H1 (cell line): ENCODE results near the gene NT5C1B.

Source experiments
- CBX5 ChIP-seq: fragments of 300-800, 300-1000 bp; sonication (generic); IDR thresholded peaks from 2 replicates; pipeline ENCODE4 v1.7.1; 2016; ENCODE audit warnings: antibody characterized with exemption, low read length, low read depth
- EGR1 ChIP-seq: IDR thresholded peaks from 2 replicates; pipeline ENCODE4 v1.6.1; 2011; ENCODE audit warnings: low read depth, low read length, borderline replicate concordance
- EZH2 ChIP-seq: fragments of 200-600 bp; sonication (generic); IDR thresholded peaks from 2 replicates; pipeline ENCODE4 v1.7.1; 2012; ENCODE audit warnings: low read depth, mild to moderate bottlenecking, moderate library complexity, low read length, inconsistent platforms; ENCODE audit not compliant: severe bottlenecking
- POLR2AphosphoS5 ChIP-seq: IDR thresholded peaks from 2 replicates; pipeline ENCODE4 v1.6.1; 2011; ENCODE audit warnings: low read depth, low read length
- TF ChIP-seq, protein P1 (sequence below): IDR thresholded peaks from 2 replicates; pipeline ENCODE4 v1.6.1; 2012; ENCODE audit warnings: low read length, inconsistent platforms
- TF ChIP-seq, protein P2 (sequence below): IDR thresholded peaks from 2 replicates; pipeline ENCODE4 v1.6.1; 2012; ENCODE audit warnings: inconsistent platforms

DNA sequence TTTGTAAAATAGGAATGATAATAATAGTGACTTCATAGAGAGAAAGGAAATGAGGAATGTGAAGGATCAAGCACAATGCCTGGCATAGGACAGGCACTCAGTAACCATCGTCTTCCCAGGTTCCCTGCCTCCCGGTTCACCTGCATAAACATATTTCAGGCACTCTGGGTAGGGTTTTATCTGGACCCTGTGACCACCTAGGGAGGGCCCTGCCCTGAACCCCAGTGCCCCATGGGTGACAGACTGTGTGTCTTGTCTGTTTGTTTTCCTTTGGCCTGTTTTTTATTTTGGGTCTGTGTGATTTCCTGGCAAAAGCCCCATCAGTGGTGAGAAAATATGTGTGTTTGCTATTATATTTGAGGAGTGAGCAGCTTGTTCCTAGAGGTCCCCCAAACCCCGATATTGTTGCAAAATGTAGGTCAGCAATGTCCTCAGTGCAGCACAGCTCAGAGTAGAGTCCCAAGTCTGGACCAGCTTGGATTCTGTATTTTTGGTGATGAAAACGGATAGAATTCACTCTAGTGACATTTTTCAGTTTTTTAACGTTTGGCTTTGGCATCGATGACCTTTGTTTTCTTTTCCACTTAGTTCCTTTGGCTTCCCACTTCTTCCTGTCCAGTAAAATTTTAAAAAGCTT, 9.6 kb upstream of the NT5C1B start:
- TF ChIP-seq, protein P1, sequence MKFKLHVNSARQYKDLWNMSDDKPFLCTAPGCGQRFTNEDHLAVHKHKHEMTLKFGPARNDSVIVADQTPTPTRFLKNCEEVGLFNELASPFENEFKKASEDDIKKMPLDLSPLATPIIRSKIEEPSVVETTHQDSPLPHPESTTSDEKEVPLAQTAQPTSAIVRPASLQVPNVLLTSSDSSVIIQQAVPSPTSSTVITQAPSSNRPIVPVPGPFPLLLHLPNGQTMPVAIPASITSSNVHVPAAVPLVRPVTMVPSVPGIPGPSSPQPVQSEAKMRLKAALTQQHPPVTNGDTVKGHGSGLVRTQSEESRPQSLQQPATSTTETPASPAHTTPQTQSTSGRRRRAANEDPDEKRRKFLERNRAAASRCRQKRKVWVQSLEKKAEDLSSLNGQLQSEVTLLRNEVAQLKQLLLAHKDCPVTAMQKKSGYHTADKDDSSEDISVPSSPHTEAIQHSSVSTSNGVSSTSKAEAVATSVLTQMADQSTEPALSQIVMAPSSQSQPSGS, result no peak
- TF ChIP-seq, protein P2, sequence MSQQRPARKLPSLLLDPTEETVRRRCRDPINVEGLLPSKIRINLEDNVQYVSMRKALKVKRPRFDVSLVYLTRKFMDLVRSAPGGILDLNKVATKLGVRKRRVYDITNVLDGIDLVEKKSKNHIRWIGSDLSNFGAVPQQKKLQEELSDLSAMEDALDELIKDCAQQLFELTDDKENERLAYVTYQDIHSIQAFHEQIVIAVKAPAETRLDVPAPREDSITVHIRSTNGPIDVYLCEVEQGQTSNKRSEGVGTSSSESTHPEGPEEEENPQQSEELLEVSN, result no peak
- no peak for TF ChIP-seq EZH2
- no peak for TF ChIP-seq EGR1
- TF ChIP-seq POLR2AphosphoS5, result no peak
- TF ChIP-seq CBX5, result no peak
